HFF-Myc (cell line): ENCODE data around the gene PRKCA.

Source experiments
- DNase-seq: peaks from one replicate; pipeline ENCODE4 v3.0.0-alpha.2; 2011; ENCODE audit warnings: low read depth; ENCODE audit errors: extremely low read depth
- H3K4me3 ChIP-seq: replicated peaks from 2 replicates; pipeline ENCODE4 v1.5.1; 2011; ENCODE audit warnings: low read depth, mild to moderate bottlenecking, control low read depth, low read length
- CTCF ChIP-seq: IDR thresholded peaks from 2 replicates; pipeline ENCODE4 v1.5.1; 2012; ENCODE audit warnings: mild to moderate bottlenecking, low read depth, low read length, control low read depth; ENCODE audit errors: missing control alignments

Gene PRKCA

GRCh38 chr17:66859353-66859752, 556.9 kb downstream of the PRKCA start:
- no peak for DNase-seq
- no peak overlapping the region for H3K4me3 ChIP-seq
- no peak for TF ChIP-seq CTCF

GRCh38 chr17:66860204-66860603, 557.8 kb downstream of the PRKCA start:
- H3K4me3 ChIP-seq, result no peak overlapping the region
- DNase-seq, result no peak
- TF ChIP-seq CTCF, result no peak
